ENCODE measurements around the gene GSTO1.
"Not testable (repeated sequence)": the region's sequence is repeated elsewhere in the genome, so short reads cannot be mapped to it uniquely, and the experiment has no call there.

Gene GSTO1

DNA sequence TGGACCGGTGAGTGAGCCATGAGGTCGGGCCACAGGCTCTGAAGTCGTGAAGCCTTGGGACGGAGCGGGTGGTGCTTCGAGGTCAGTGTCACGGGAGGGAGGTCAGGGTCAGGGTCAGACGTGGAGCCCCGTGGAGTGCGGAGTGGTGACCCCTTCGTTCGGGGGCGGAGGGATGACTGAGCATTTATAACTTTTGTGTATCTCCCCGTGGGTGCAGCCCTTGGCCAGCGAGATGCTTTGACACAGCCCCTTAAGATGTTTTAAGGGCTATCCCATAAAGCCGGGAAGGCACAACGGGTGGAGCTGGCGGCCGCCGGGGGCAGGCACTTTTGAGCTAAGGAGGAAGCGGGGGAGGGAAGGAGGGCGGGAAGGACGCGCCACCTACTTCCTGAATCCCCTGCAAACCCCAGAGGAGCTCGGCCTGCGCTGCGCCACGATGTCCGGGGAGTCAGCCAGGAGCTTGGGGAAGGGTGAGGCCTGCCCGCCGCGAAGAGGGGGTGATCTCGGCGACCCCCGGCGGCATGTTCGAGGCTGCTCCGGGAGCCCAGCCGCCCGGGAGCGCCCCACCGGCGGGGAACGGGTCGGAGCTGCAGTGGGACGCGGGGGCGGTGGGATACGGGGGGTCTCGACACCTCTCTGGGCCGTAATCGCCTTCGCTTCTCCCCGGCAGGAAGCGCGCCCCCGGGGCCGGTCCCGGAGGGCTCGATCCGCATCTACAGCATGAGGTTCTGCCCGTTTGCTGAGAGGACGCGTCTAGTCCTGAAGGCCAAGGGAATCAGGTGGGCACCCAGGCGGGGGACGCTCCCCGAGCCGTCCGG is at the start of gene GSTO1:
GSTO1 (plus strand) TSS at position 400 of the 818 bp plus-strand sequence; CDS start at position 437, 37 bp downstream.
- DNase-seq = no peak

DNA sequence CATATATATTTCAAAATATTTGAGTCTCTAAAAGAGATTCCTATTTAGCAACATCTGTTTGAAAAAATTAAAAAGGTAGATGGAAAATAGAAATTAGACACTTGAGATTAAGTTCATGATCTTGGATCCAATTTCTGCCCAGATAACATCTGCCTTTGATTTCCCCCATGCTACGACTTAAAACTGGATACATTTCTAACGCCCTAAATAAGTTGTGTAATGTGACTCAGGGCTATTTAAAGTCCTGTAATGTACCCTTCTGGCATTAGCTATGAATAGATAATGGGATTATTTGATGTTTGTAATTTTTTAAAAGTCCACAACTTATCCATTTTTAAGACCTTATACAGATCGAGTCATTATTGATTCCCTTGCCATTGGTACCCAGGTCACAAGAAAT is 46.0 kb upstream of the GSTO1 start:
- no peak for DNase-seq

DNA sequence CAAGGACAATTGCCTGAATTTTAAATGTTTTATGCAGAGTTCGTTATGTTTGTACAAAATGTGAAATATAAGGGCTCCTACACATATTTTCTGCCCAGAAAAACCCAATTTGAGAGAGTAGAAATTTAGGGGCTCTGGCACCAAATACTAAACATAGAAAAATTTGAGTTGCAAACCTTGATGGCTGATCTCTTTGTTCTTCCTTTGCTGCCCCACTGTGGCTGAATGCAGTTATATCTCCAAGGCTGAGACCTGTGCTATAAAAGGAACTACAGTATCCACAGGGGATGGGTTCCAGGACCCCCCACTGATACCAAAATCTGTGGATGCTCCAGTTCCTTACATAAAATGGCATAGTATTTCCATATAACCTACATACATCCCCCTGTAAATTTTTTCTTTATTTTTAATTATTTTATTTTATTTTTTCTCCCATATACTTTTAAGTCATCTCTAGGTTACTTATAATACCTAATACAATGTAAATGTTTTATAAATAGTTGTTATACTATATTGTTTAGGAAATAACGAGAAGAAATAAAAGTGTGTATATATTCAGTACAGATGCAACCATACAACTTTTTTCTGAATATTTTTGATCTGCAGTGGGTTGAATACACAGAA is 45.0 kb upstream of the GSTO1 start:
- DNase-seq = peak; percentile 10

DNA sequence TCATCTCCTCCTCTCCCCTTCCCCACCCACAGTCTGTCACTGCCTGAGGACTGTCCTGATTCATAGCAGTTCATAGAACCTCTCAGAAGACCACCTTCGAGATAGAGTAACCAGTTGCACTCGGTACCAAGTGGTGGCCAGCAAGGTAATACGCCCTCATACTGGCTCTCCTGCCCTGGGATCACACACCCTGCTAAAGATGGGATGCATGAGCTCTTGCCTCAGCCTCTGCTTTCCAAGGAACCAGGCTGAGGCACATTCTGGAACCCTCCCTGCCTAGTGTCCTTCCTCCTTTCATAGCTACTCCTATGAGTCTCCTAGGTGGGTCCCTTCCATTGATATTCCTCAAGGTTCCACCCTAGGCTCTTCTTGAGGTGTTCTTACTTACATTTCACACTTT is 38.1 kb upstream of the GSTO1 start:
- no peak for DNase-seq

DNA sequence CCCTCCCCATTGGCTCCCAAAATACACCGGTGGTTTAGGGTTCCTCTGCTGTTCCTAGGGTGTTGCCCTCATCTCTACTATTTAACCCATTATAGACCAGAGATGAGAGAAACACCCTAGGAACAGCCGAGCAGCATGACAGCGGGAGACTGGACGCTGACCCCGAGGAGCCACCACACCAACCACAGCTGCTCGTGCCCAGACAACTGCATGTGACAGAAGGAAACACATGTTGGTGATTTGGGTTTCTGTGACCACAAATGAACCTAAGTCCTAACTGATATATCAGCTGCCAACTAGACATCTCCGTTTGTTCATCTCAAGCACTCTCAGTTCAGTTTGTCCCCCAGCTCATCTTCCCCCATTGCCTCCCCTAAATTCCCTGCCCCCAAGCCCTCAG is 35.9 kb upstream of the GSTO1 start:
- DNase-seq = no peak

DNA sequence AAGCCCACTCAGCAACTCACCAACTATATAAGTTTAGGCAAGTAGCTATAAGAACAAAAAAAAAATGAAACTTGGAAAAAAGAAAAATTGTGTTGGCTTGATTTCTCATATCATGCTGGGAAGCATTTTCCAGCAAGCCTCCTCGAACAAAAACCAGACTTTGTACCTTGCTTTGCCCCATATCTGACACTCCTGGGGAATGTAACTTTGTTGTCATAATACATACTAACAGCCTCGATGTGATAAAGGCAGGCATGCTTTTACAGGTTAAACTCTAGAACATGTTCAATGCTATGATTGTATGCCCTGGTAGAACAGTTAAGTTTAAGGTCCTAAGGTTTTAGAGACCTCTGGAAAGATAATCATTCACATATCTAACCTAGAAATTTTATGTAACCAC is 34.2 kb upstream of the GSTO1 start:
- DNase-seq = no peak

DNA sequence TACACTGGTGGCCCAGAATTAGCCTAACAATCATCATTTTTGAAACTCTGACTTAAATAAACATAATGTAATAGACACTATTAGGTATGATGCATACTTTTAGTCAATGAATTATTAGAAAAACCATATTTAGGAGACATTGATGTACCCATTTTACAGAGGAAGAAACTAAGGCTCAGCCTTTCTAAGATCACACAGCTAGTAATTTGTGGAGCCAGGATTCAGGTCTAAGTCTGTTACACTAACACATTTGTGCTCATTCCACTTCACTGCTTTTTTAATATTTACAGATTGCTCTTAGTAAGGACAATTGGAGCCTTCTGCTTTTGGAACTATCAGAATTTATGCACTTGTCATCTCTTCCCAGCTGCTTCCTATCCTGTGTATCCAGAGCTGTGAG is 31.4 kb upstream of the GSTO1 start:
- DNase-seq = no peak

DNA sequence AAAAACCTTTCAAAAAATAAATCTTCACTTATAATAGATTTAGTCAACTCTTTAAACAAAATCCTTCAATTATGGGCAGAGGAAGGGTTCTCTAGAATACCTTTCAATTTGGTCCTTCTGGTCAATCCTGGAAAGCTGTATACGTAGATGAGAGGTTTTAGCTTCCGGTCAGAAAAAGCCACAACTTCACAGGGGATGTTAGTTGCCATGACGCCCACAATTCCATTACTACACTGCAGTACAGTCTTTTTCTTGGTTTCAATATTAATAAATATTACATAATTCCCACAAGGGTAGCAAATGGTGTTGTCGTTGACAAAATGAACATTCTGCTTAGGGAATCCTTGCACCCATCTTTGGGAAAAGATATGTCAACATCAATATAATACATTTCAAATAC is 24.2 kb upstream of the GSTO1 start:
- DNase-seq = no peak

DNA sequence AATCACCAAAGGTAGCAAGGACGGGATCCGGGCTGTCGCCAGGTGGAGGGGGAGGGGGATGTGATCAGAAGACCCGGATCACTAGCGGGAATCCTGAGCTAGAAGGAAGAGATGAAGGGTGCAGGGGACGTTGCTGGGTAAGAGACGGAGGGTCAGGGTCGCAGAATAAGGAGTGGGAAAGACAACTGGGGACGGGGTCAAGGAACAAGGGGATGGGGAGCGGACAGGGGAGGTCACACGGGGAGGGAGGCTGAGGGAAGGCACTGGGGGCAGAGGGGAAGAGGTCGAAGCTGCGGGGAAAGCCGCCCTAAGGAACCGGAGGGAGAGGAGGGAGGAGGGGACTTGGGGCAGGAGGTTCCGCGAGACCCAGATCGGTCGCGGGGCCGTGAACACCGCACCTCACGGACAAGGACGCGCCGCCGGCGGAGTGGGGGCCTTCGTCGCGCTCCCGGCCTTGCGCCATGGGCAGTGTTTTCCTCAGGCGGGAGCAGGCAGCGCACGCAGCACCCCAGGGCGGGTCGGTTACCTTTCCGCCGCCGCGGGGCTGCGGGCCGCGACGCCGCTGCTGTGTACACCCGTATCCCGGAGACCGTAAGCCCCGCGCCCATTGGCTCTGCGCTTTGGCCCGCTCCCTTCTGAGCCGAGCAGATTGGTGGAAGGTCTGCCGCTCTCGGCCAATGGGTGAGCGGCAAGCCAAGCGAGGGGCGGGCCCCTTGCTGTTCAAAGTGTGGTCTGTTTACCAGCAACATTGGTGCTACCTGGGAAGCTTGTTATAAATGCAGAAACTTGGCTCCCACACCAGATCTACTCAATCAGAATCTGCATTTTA is 22.7 kb upstream of the GSTO1 start, which contains the start of gene CFAP43:
CFAP43 (minus strand) TSS at position 581 of the 829 bp plus-strand sequence; CDS start at position 463, 118 bp downstream.
- DNase-seq = peak; percentile 93

DNA sequence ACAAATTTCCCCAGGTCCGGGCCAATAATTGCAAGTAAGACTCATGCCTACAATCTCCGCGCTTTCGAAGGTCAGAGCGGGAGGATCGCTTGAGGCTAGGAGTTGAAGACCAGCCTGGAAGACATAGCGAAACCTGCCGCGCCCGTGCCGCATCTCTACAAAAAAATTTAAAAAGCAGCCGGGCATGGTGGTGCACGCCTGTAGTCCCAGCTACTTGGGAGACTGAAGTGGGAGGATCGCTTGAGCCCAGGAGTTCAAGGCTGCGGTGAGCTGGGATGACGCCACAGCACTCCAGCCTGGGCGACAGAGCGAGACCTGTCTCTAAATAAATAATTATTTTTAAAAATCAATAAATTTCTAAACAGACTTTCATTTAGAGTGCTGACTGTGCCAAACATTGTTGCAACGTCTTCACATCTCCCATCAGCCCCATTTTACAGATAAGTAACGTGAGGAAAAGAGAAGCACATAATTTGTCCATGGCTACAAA is 22.0 kb upstream of the GSTO1 start:
- no peak for DNase-seq

DNA sequence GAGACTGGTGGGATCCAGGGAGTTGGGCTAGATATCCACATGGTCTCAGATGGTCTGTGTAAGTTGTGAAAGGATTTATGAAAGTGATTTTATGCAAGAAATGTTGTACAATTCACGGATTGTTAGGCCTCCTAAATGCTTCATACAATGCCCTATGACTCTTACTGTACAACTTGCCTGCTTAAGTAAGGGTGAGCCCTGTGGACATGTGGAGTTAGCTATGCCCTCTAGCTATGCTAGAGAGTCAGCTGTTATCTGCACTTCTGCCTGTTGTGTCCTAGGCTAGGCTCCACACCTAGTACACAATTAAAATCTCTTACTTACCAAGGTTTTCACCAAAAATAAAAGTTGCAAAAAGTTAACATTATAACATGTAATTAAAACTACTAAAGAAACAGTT is 20.9 kb upstream of the GSTO1 start:
- no peak for DNase-seq

DNA sequence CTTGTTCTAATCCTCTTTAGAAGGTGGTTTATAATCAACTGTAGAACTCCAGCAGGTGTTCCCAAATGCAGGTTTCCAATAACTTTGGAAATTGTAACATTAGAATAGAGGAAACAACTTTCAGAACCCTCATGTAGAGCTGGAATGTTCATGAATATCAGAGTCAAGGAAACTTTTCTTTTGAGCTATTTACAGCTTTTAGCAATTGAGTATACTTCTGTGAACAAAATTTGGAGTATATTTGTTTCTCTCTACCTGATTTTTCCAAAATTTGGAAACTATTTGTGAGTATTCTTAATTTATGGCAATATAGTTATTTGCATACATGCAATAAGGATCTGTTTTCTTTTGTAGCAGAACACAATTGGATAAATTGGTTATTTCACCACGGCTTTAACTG is 19.8 kb upstream of the GSTO1 start:
- no peak for DNase-seq

DNA sequence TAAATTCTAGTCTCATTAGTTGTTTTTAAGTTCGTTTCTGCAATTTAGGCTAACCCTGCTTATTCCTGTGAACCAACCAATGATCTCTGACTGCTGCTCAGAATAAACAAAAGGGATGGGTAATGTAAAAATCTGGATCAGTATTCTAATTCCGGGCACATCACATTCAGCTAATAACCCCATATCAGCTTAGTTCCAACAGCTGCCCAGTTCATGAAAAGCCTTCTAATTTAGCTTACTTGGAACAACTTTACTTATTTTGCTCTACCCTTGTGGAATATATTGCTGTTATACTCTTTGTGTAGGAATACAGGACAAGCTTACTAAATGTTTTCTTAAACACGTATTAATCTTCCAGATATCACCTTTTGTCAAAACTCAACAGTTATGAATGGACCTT is 18.9 kb upstream of the GSTO1 start:
- DNase-seq = no peak

DNA sequence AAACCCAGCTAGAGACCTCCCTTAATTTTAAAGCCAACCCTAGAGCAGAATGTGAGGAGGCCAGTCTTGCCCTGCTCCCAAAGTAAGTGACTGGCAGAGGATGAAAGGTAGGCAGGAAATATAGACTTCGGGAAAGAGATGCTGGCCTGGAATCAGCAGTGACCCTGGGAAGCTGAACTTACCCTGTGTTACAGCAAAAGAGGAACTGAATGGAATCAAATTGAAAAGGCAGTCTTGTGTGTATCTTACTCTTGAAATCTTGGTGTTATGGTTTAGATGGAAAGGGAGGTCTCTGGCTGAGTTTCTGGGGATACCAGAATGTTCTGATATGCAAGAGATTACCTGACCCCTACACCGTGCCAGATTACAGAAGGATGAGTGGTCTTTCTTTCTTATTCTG is 14.6 kb upstream of the GSTO1 start:
- DNase-seq = no peak

DNA sequence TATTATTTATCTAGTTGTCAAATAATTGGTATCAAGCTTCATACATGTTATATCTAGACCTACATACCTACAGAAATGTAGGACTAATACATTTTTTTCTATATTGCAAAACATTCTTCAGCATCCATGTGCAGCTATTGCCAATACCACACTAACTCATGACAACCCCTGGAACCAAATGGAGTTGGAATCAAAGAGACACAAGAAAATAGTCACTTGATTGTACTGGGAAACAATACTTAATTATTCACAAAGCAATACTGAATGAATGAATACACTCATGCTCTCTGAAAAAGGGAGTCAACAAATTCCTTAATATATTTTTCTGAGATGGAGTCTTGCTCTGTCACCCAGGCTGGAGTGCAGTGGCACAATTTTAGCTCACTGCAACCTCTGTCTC is 12.1 kb upstream of the GSTO1 start:
- DNase-seq = no peak

DNA sequence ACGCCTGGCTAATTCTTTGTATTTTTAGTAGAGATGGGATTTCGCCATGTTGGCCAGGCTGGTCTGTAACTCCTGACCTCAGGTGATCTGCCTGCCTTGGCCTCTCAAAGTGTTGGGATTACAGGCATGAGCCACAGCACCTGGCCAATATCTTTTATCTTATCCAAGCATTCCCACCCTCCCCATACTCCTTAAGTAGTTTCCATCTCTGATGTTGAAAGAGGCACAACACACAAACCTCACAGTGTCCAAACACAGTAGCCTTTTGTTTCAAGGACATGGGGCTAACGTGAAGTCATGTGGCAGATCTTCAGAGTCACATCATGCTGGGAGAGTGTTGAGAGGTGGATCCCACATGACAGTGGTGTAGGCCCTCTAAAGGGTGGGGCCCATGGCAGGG is 11.7 kb upstream of the GSTO1 start:
- DNase-seq = not testable (repeated sequence)

DNA sequence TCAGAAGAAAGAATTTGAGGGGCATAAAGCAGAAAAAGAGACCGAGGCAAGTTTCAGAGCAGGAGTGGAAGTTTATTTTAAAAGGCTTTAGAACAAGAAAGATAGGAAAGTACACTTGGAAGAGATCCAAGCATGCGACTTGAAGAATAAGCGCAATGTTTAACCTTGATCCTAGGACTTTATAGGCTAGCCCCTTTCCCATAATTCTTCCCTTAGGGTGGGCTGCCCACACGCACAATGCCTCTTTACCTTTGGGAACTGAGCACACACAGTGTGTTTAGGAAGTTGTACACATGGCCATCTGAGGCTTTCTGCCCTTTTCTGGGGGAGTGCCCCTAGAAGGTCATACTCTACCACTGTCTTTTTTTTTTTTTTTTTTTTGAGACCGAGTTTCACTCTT is 11.2 kb upstream of the GSTO1 start:
- no peak for DNase-seq

DNA sequence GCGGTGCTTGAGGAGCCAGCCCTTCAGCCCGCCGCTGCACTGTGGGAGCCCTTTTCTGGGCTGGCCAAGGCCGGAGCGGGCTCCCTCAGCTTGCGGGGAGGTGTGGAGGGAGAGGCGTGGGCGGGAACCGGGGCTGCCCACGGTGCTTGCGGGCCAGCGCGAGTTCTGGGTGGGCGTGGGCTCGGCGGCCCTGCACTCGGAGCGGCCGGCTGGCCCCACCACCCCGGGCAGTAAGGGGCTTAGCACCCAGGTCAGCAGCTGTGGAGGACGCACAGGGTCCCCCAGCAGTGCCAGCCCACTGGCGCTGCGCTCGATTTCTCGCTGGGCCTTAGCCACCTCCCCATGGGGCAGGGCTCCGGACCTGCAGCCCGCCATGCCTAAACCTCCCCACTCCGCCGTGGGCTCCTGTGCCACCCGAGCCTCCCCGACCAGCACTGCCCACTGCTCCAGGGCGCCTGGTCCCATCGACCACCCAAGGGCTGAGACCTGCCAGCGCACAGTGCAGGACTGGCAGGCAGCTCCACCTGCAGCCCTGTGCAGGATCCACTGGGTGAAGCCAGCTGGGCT is 9.5 kb upstream of the GSTO1 start:
- DNase-seq = no peak

DNA sequence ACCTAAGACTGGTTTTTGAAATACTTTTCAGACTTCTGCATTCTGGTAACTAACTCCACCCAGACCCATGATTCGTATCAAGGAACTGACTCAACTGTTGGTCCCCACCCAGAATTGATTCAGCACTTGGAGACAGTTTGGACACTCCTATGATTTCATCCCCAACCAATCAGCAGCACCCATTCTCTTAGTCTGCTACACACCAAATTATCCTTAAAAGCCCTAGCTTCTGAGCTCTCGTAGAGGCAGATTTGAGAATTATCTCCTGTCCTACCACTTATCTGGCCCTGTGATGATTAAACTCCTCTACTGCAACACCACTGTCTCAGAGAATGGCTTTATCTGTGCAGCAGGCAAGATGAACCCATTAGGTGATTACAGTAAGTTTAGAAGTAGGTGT is 7.7 kb upstream of the GSTO1 start:
- no peak for DNase-seq

DNA sequence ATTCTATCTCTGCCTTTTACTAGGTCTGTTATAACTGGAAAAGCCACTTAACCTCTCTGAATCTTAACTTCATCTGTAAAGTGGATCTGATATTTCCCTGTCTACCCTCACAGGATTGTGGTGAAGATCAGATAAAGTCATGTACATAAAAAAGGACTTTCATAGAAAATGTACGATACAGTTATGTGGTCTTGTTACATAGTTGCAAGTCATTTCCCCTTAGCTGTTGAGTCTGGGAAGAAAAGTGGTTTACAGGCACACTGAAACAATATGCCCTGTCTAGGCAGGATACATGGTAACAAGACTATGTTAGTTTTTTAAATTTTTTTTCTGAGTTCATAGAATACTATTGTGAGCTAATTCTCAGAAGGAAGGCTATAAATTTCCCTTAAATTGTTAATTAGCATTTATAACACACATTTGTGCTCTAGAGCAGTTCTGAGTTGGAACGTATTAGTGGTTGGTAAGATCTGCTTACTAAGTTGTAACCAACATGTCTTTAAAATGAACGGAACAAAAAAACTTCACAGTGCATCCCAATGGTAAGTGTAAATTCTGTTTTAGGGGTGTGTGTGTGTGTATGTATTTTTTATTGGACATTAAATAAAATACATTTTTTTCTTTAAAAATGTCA is 7.1 kb upstream of the GSTO1 start:
- no peak for DNase-seq

DNA sequence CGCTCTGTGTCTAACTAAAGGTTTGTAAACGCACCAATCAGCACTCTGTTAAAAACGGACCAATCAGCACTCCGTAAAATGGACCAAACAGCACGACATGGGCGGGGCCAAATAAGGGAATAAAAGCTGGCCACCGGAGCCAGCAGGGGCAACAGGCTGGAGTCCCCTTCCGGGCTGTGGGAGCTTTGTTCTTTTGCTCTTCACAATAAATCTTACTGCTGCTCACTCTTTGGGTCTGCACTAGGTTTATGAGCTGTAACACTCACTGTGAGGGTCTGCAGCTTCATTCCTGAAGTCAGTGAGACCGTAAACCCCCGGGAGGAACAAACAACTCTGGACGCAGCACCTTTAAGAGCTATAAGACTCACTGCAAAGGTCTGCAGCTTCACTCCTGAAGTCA is 5.8 kb upstream of the GSTO1 start:
- not testable (repeated sequence) for DNase-seq

DNA sequence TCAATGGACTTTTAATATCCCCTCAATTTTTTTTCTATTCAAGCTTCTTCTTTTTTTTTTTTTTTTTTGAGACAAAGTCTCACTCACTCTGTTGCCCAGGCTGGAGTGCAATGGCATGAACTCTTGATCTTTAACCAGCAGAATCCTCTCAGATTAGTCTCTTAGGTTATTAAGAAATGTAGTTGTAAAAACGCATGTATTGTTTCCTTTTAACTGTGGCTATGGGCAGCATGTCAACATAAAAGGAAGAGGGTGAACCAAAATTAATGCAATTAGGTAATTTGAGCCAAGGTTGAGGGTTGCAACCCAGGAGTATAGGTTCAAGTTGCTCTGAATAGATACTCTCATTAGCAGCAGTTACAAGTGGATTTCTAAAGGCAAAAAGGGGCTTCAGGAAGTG is 4.3 kb upstream of the GSTO1 start:
- no peak for DNase-seq

DNA sequence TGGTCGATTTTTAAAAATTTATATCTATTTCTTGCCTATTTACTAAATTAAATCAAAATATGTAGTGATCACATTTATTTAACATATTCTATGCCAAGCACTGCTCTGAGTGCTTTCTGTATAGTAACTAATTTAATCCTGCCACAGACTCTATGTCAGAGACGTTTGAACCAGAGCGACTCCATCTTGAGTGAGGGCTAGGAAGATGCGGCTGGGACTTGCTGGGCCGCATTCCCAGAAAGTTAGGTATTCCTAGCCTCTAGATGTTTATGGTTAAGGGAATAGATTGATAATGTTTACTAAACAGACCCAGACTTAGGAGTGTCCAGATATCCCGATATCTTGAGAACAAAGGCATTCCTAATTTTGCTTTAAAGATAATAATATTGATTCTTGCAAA is 3.2 kb upstream of the GSTO1 start:
- DNase-seq = no peak

Data from SHP77 treated with DMSO at 0.1 percent for 48 hours (cell line).